HG03159 (cell line): ENCODE measurements around the gene SIRPB2.

Experiments used
- ATAC-seq: cut with Tn5 transposase; IDR thresholded peaks from one replicate; pipeline ENCODE4 v1.9.1; 2021; ENCODE audit warnings: mild to moderate bottlenecking, moderate library complexity; ENCODE audit not compliant: unreplicated experiment

SIRPB2 gene

GRCh38 chr20:1491281-1491840 lies at the start of gene SIRPB2:
Gene SIRPB2, minus strand, starts transcription at chr20:1491420. Its CDS starts 61 bp downstream, at chr20:1491359.
- no peak for ATAC-seq

GRCh38 chr20:1539816-1540419 lies 48.7 kb upstream of the SIRPB2 start:
- ATAC-seq: no peak

GRCh38 chr20:1538655-1539054 lies 47.4 kb upstream of the SIRPB2 start:
- no peak for ATAC-seq

- no peak for ATAC-seq
These were observed 46.5 kb upstream of the SIRPB2 start for GRCh38 chr20:1537731-1538058.

GRCh38 chr20:1536893-1537730 lies 45.9 kb upstream of the SIRPB2 start:
- ATAC-seq: no peak

- ATAC-seq: peak; percentile 88
These were observed 44.4 kb upstream of the SIRPB2 start for GRCh38 chr20:1535420-1536175.

GRCh38 chr20:1534526-1534925 lies 43.3 kb upstream of the SIRPB2 start:
- ATAC-seq: no peak

GRCh38 chr20:1533059-1533458 lies 41.8 kb upstream of the SIRPB2 start:
- no peak for ATAC-seq

GRCh38 chr20:1528811-1529210 lies 37.6 kb upstream of the SIRPB2 start:
- ATAC-seq: no peak

- no peak for ATAC-seq
These were observed 36.7 kb upstream of the SIRPB2 start for GRCh38 chr20:1527923-1528322.

GRCh38 chr20:1526896-1527295 lies 35.7 kb upstream of the SIRPB2 start:
- no peak for ATAC-seq

- no peak for ATAC-seq
These were observed 35.1 kb upstream of the SIRPB2 start for GRCh38 chr20:1526310-1526709.

GRCh38 chr20:1524004-1524403 lies 32.8 kb upstream of the SIRPB2 start:
- no peak for ATAC-seq

GRCh38 chr20:1517010-1517409 lies 25.8 kb upstream of the SIRPB2 start:
- ATAC-seq: no peak

GRCh38 chr20:1513801-1514200 lies 22.6 kb upstream of the SIRPB2 start:
- ATAC-seq: no peak

- ATAC-seq: no peak
These were observed 18.0 kb upstream of the SIRPB2 start for GRCh38 chr20:1509237-1509636.

GRCh38 chr20:1508574-1508973 lies 17.4 kb upstream of the SIRPB2 start:
- ATAC-seq: no peak

- no peak for ATAC-seq
These were observed 16.1 kb upstream of the SIRPB2 start for GRCh38 chr20:1507276-1507675.

- ATAC-seq: no peak
These were observed 14.7 kb upstream of the SIRPB2 start for GRCh38 chr20:1505871-1506270.

GRCh38 chr20:1505361-1505760 lies 14.1 kb upstream of the SIRPB2 start:
- no peak for ATAC-seq

GRCh38 chr20:1503564-1504227 lies 12.5 kb upstream of the SIRPB2 start:
- ATAC-seq: peak; percentile 92
